GM12873 (cell line): Measurements from ENCODE around the gene GLS.

Experiments
- TF ChIP-seq, protein P1 (sequence below): IDR thresholded peaks from 2 replicates; pipeline ENCODE4 v1.5.1; 2012; ENCODE audit warnings: low read depth, mild to moderate bottlenecking, moderate library complexity, low read length, control low read depth; ENCODE audit not compliant: insufficient read depth; ENCODE audit errors: missing control alignments

Gene GLS

GRCh38 chr2:190880378-190881083 lies at the start of gene GLS:
Gene GLS, plus strand, starts transcription at chr2:190880821. Its CDS starts 264 bp downstream, at chr2:190881085.
- TF ChIP-seq, protein P1, sequence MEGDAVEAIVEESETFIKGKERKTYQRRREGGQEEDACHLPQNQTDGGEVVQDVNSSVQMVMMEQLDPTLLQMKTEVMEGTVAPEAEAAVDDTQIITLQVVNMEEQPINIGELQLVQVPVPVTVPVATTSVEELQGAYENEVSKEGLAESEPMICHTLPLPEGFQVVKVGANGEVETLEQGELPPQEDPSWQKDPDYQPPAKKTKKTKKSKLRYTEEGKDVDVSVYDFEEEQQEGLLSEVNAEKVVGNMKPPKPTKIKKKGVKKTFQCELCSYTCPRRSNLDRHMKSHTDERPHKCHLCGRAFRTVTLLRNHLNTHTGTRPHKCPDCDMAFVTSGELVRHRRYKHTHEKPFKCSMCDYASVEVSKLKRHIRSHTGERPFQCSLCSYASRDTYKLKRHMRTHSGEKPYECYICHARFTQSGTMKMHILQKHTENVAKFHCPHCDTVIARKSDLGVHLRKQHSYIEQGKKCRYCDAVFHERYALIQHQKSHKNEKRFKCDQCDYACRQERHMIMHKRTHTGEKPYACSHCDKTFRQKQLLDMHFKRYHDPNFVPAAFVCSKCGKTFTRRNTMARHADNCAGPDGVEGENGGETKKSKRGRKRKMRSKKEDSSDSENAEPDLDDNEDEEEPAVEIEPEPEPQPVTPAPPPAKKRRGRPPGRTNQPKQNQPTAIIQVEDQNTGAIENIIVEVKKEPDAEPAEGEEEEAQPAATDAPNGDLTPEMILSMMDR: no peak

DNA sequence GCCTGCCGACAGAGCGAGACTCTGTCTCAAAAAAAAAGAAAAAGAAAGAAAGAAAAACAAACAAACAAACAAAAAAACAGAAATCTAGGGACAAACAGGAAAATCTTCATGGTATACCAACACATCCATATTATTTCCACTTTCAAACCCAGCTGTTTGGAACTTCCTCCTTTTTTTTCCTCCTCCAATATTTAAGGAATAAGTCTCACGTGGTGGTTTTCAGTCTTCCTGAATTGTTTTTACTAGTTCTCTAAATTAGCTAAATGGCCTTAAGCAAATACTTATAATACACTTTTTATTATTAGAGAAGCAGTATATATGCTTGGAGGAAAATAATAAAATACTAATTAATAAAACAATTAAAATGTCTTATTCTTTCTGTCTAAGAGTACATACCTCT lies 48.7 kb upstream of the GLS start:
- TF ChIP-seq, protein P1: no peak

DNA sequence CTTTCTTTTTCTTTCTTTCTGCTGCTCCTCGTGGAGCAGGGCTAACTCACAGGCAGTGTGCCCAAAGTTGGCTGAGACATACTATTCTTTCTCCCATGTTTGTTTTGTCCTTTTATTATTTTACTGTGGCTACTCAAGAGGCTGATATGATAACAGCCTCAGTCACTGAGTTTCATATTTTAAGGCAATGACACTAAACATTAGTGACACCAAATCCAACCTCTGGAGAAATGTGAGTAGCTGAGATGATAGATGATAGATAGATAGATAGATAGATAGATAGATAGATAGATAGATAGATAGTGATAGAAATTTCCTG lies 45.8 kb upstream of the GLS start:
- TF ChIP-seq, protein P1: no peak

GRCh38 chr2:190835303-190835930 lies 45.2 kb upstream of the GLS start:
- TF ChIP-seq, protein P1: no peak

DNA sequence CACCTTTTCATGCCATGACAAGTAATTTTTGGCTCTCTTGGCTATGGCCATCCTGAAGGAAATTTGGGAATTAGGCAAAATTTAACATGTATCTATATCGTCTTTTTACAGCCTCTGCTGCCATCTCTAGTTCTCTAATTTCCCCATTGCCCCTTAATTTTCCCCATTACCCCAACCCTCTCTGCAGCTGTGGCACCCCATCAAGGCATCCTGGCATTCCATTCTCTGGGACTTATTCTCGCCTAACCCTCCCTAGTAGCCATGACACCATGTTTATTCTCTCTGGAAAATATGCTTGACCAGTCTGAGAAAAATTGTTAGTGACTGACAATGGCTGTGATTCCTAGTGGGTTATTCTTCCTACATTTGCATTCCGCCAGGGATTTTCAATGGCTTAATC lies 43.9 kb upstream of the GLS start:
- TF ChIP-seq, protein P1: no peak

DNA sequence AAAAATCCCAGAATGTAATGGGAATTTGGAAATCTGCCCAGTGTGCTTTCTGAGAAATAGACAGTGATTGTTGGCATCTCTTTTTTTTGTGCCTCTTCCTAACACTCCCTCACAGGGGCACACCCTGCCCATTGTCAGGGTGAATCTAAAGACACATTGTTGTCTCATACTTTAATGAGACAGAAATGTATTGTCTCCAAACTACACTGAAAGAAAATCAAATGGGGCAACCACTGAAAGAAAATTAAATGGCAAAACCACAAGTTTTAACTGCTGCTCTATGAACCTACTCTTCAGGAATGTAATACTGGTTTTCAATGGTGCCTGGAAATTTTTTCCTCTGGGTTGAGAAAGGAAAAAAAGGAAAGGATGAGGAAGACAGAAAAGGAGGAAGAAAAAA lies 43.2 kb upstream of the GLS start:
- TF ChIP-seq, protein P1: no peak

DNA sequence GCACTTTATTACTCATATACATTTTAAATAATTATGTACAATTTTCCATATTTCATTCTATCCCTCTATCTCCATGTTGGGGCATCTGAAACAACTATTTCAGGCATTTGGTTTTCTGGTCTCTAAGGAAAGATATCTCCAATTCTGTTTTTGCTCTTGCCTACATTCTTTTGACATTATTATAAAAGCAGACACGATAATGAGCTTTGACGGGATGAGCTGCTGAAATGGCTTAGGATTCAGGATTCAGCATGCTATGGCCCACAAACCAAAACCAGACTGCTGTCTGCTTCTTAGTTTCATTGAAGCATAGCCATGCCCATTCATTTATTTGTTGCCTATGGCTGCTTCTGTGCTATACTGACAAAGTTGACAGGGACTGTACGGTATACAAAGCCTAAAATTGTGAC lies 42.7 kb upstream of the GLS start:
- TF ChIP-seq, protein P1: no peak
